Endothelial cell of umbilical vein (primary cell): ENCODE data around the gene IDH1. TPM values are rescaled to one million over a fixed set of nuclear protein-coding genes. Genes with fewer than 3 reads are reported as not detected.

Experiments
- BruUV-seq: library from RNA; stranded (reverse); fragments of 400-500 nt; replicated peaks from 2 replicates; lab custom pipeline; 2021; lab: Mats Ljungman, UMichigan
- CTCF ChIA-PET: fragments of 300-600, 350-600 bp; sonication (Branson Sonifier 250); formaldehyde crosslinking; loops from one replicate; lab custom pipeline; 2021; ENCODE audit warnings: antibody characterized with exemption, inconsistent platforms; lab: Charles Lee
- POLR2A ChIA-PET: fragments of 300-600, 350-600 bp; sonication (Branson Sonifier 250); formaldehyde crosslinking; loops from one replicate; lab custom pipeline; 2021; ENCODE audit warnings: antibody characterized with exemption, inconsistent platforms; lab: Charles Lee
- DNase-seq: peaks from one replicate; pipeline ENCODE4 v3.0.0-alpha.2; 2011; ENCODE audit warnings: low read depth, low spot score
- FAIRE-seq: peaks from 2 replicates; lab custom pipeline; 2011; peaks lifted over from hg19 to GRCh38; lab: Jason Lieb, UNC
- H2AFZ ChIP-seq: 2 replicates; pipeline ENCODE4 v1.6.0; 2012; ENCODE audit warnings: low read depth, low read length, control low read depth, inconsistent platforms
- H3K27ac ChIP-seq: 2 replicates; pipeline ENCODE4 v1.5.1; 2011; ENCODE audit warnings: low read depth, mild to moderate bottlenecking, control low read depth, low read length, moderate library complexity; ENCODE audit not compliant: insufficient read depth
- H3K27me3 ChIP-seq, 2 experiments: 2 replicates each; pipeline versions ENCODE4 v1.6.0 to v1.6.1; 2011; ENCODE audit warnings: low read length in 2 of 2, mixed read lengths in 1 of 2; ENCODE audit not compliant: control insufficient read depth in 2 of 2, insufficient read depth in 2 of 2
- H3K36me3 ChIP-seq, 2 experiments: 2 replicates in 1 of 2; 3 replicates in 1 of 2; pipeline ENCODE4 v1.5.1; 2011; ENCODE audit warnings: low read length in 2 of 2, mild to moderate bottlenecking in 1 of 2, moderate library complexity in 1 of 2; ENCODE audit not compliant: control insufficient read depth in 2 of 2, insufficient read depth in 2 of 2; ENCODE audit errors: extremely low read depth in 1 of 2
- H3K4me1 ChIP-seq: 3 replicates; pipeline ENCODE4 v1.5.1; 2011; ENCODE audit warnings: mild to moderate bottlenecking, low read length; ENCODE audit not compliant: control insufficient read depth, insufficient read depth; ENCODE audit errors: extremely low read depth
- H3K4me2 ChIP-seq: 2 replicates; pipeline ENCODE4 v1.6.1; 2011; ENCODE audit warnings: low read length, control low read depth, mixed read lengths; ENCODE audit not compliant: insufficient read depth
- H3K4me3 ChIP-seq, 3 experiments: fragments of 200-600 bp in 1 of 3; sonication (generic), shearing (Covaris generic) in 1 of 3; replicated peaks in 1 of 3; 2 replicates each; pipeline ENCODE4 v1.5.1; 2011 to 2016; ENCODE audit warnings: control low read depth in 3 of 3, low read length in 3 of 3, mild to moderate bottlenecking in 2 of 3, inconsistent platforms in 1 of 3, low read depth in 1 of 3, moderate library complexity in 1 of 3; ENCODE audit not compliant: insufficient read depth in 1 of 3
- H3K79me2 ChIP-seq: 2 replicates; pipeline ENCODE4 v1.6.0; 2012; ENCODE audit warnings: low read length, inconsistent platforms; ENCODE audit not compliant: control insufficient read depth, insufficient read depth
- H3K9ac ChIP-seq: replicated peaks from 2 replicates; pipeline ENCODE3; 2011; ENCODE audit warnings: low read length, control low read depth; ENCODE audit not compliant: insufficient read depth; ENCODE audit errors: extremely low read depth
- H3K9me1 ChIP-seq: replicated peaks from 3 replicates; pipeline ENCODE4 v1.6.0; 2011; ENCODE audit warnings: mild to moderate bottlenecking, low read length; ENCODE audit not compliant: control insufficient read depth, insufficient read depth; ENCODE audit errors: extremely low read depth
- H3K9me3 ChIP-seq: replicated peaks from 2 replicates; pipeline ENCODE4 v1.5.1; 2012; ENCODE audit warnings: low read length, inconsistent platforms; ENCODE audit not compliant: control insufficient read depth, insufficient read depth
- H4K20me1 ChIP-seq: replicated peaks from 2 replicates; pipeline ENCODE3; 2011; ENCODE audit warnings: mild to moderate bottlenecking, low read length; ENCODE audit not compliant: control insufficient read depth, insufficient read depth; ENCODE audit errors: extremely low read depth
- EZH2 ChIP-seq: IDR thresholded peaks from 2 replicates; pipeline ENCODE4 v1.6.1; 2012; ENCODE audit warnings: borderline replicate concordance, low read depth, mild to moderate bottlenecking, moderate library complexity, low read length, inconsistent platforms; ENCODE audit not compliant: severe bottlenecking
- FOS ChIP-seq: IDR thresholded peaks from 2 replicates; pipeline ENCODE4 v1.6.1; 2011; ENCODE audit warnings: mild to moderate bottlenecking, low read length, moderate library complexity, borderline replicate concordance; ENCODE audit not compliant: insufficient read depth
- GATA2 ChIP-seq: IDR thresholded peaks from 2 replicates; pipeline ENCODE4 v1.7.0; 2011; ENCODE audit warnings: low read depth, mild to moderate bottlenecking, moderate library complexity, mixed read lengths, low read length; ENCODE audit not compliant: insufficient read length, insufficient read depth
- JUN ChIP-seq: IDR thresholded peaks from 2 replicates; pipeline ENCODE4 v1.6.1; 2011; ENCODE audit warnings: borderline replicate concordance, low read depth; ENCODE audit not compliant: insufficient read length, insufficient read depth
- MYC ChIP-seq: IDR thresholded peaks from one replicate; pipeline ENCODE4 v1.6.1; 2011; ENCODE audit warnings: mild to moderate bottlenecking, low read depth, low read length
- POLR2A ChIP-seq: IDR thresholded peaks from 2 replicates; pipeline ENCODE4 v1.6.1; 2012; ENCODE audit warnings: low read depth, mild to moderate bottlenecking, control low read depth, low read length
- POLR2AphosphoS5 ChIP-seq: IDR thresholded peaks from 2 replicates; pipeline ENCODE4 v1.6.1; 2012; ENCODE audit warnings: low read depth, mild to moderate bottlenecking, control low read depth, low read length, moderate library complexity; ENCODE audit not compliant: insufficient read depth
- dilution Hi-C: fragments of 300-500 bp; cut with MboI; formaldehyde crosslinking; loops from one replicate; pipeline ENCODE4 v1.15.0; 2019; ENCODE audit warnings: low sequenced_read_pairs; ENCODE audit not compliant: extremely low pct_ligation_motif_present
- intact Hi-C: fragments of 100-400 bp; cut with micrococcal nuclease; formaldehyde crosslinking; loops from one replicate; pipeline ENCODE4 v1.10.0; 2022
- polyA plus RNA-seq, 4 experiments: library from polyadenylated mRNA; depleted of rRNA in 3 of 4; stranded (reverse) in 3 of 4; unstranded in 1 of 4; fragments of >200 nt; gene quantifications; 2 replicates each; pipeline versions ENCODE4 v1.2.1 to v1.2.3, GENCODE V29; 2011 to 2012; ENCODE audit warnings: missing spikeins in 1 of 4
- total RNA-seq: library from RNA; stranded (reverse); gene quantifications from 2 replicates; pipeline ENCODE4 v1.2.3, GENCODE V29; 2021
- TF ChIP-seq, protein P1 (sequence below): IDR thresholded peaks from 2 replicates; pipeline ENCODE4 v1.6.1; 2011; ENCODE audit not compliant: insufficient read depth, insufficient read length
- TF ChIP-seq, protein P2 (sequence below), 2 donors: IDR thresholded peaks; 1 replicate in 1 of 2; 2 replicates in 1 of 2; pipeline ENCODE4 v1.5.1; 2011; ENCODE audit warnings: low read length in 2 of 2, mild to moderate bottlenecking in 2 of 2, moderate library complexity in 2 of 2, control low read depth in 1 of 2, inconsistent platforms in 1 of 2, low read depth in 1 of 2; ENCODE audit not compliant: insufficient read depth in 1 of 2; ENCODE audit errors: extremely low read depth in 1 of 2

The IDH1 gene
- total and polyA plus RNA-seq, 2 donors (not counting 3 experiments of a cell fraction or from before 2014, with no cell fraction given): 63.1 to 107 TPM

DNA sequence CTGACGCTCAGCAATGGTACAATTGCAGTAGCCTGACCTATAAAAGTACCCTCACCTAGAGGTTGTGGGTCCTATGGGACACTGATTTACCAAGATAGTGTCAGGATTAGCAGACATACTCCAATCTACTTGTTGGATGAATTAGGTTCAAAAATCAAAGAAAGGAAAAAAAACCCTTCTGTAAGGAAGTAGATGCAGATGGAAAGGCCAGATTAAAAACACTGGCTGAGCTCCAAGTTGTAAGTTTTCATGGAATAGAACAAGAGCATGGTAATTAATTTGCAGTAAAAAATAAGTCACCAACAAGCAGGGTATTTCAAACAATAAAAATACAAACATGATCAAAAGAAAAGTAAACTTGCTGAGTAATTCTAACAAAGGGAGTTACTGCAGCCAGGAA lies 26.4 kb downstream of the IDH1 start:
- Histone ChIP-seq H4K20me1 (no peaks in the 10 kb centered on the region), H3K4me3 (no peak overlapping the region), H2AFZ (no peak overlapping the region), H3K27ac (no peak overlapping the region), H3K9me3 (no peaks in the 10 kb centered on the region), H3K9me1 (no peaks in the 10 kb centered on the region), H3K4me1 (no peaks in the 10 kb centered on the region), H3K79me2 (no peaks in the 10 kb centered on the region), H3K9ac (no peak overlapping the region), H3K27me3 (no peaks in the 10 kb centered on the region), H3K36me3 (no peaks in the 10 kb centered on the region), H3K4me2 (no peak overlapping the region)
- no peak for TF ChIP-seq JUN
- intact Hi-C loops (no loop called here), dilution Hi-C loops (no loop called here)
- DNase-seq: peak; percentile 80
- POLR2A ChIA-PET: no interaction called here
- FAIRE-seq: no peak
- BruUV-seq: no TSS peak
- CTCF ChIA-PET: interaction anchor here (0.6 to 2.0 kb wide), 6 partner anchors 22 to 63 kb away, joined by 3 to 4 read pairs (median 3); partner anchors contain the start of genes IDH1 and PIKFYVE

DNA sequence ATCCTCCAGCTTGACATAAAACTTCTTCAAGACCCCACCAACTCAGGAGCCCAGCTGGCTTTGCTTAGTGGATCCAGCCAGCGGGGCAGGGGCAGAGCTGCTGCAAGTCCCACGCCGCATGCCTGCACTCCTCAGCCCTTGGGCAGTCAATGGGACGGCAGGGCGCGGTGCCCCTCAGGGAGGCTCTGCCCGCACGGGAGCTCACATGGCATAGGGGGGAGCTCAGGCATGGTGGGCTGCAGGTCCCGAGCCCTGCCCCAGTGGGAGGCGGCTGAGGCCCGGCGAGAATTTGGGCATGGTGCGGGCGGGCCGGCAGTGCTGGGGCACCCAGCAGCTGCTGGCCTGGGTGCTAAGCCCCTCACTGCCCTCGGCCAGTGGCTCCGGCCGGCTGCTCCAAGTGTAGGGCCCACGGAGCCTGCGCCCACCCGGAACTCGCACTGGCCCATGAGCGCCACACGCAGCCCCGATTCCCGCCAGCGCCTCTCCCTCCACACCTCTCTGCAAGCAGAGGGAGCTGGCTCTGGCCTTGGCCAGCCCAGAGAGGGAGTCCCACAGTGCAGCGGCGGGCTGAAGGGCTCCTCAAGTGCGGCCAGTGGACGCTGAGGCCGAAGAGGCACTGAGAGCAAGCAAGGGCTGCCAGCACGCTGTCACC lies 27.2 kb downstream of the IDH1 start:
- POLR2A ChIA-PET: no interaction called here
- Histone ChIP-seq H4K20me1 (no peaks in the 10 kb centered on the region), H3K4me1 (no peaks in the 10 kb centered on the region), H3K79me2 (no peaks in the 10 kb centered on the region), H3K9me1 (no peaks in the 10 kb centered on the region), H3K27me3 (no peaks in the 10 kb centered on the region), H3K9me3 (no peaks in the 10 kb centered on the region), H2AFZ (no peak overlapping the region), H3K27ac (no peak overlapping the region), H3K4me3 (no peak overlapping the region), H3K4me2 (no peak overlapping the region), H3K36me3 (no peaks in the 10 kb centered on the region), H3K9ac (no peak overlapping the region)
- TF ChIP-seq JUN (no peak), EZH2 (no peak), MYC (no peak), GATA2 (no peak), FOS (no peak), POLR2AphosphoS5 (no peak), POLR2A (no peak)
- TF ChIP-seq, protein P1, sequence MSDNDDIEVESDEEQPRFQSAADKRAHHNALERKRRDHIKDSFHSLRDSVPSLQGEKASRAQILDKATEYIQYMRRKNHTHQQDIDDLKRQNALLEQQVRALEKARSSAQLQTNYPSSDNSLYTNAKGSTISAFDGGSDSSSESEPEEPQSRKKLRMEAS: no peak
- TF ChIP-seq, protein P2, sequence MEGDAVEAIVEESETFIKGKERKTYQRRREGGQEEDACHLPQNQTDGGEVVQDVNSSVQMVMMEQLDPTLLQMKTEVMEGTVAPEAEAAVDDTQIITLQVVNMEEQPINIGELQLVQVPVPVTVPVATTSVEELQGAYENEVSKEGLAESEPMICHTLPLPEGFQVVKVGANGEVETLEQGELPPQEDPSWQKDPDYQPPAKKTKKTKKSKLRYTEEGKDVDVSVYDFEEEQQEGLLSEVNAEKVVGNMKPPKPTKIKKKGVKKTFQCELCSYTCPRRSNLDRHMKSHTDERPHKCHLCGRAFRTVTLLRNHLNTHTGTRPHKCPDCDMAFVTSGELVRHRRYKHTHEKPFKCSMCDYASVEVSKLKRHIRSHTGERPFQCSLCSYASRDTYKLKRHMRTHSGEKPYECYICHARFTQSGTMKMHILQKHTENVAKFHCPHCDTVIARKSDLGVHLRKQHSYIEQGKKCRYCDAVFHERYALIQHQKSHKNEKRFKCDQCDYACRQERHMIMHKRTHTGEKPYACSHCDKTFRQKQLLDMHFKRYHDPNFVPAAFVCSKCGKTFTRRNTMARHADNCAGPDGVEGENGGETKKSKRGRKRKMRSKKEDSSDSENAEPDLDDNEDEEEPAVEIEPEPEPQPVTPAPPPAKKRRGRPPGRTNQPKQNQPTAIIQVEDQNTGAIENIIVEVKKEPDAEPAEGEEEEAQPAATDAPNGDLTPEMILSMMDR (IDR thresholded peaks at IDR 0.05; ENCODE audit: extremely low read depth in 1 of 2, insufficient read depth in 1 of 2, low read depth in 1 of 2, low read length in 2 of 2): no peak
- dilution Hi-C loops (no loop called here), intact Hi-C loops (no loop called here)
- BruUV-seq: no TSS peak
- no peak for FAIRE-seq
- no peak for DNase-seq
- CTCF ChIA-PET: interaction anchor here (0.6 to 2.0 kb wide), 3 partner anchors 27 to 52 kb away, joined by 3 to 4 read pairs (median 4); partner anchors contain the start of genes IDH1 and PIKFYVE
